H1 (cell line): ENCODE data around the gene CDH1. TPM values are rescaled to one million over a fixed set of nuclear protein-coding genes. Genes with fewer than 3 reads are reported as not detected.

Experiments
- CTCF ChIA-PET: fragments of 300-600 bp; sonication (Branson Sonifier 250); formaldehyde crosslinking; loops from one replicate; lab custom pipeline; 2021; ENCODE audit not compliant: partially characterized antibody; lab: Charles Lee
- POLR2A ChIA-PET: fragments of 300-600 bp; sonication (Branson Sonifier 250); formaldehyde crosslinking; loops from one replicate; lab custom pipeline; 2021; ENCODE audit warnings: inconsistent platforms; ENCODE audit not compliant: partially characterized antibody; lab: Charles Lee
- DNase-seq, 2 experiments: peaks; one replicate each; pipeline versions ENCODE4 v3.0.0 to v3.0.0-alpha.2; 2010 to 2022; ENCODE audit warnings: low spot score in 2 of 2, low read depth in 1 of 2, mixed read lengths in 1 of 2
- FAIRE-seq: peaks from 2 replicates; lab custom pipeline; 2011; peaks lifted over from hg19 to GRCh38; lab: Jason Lieb, UNC
- H2AFZ ChIP-seq: 2 replicates; pipeline ENCODE4 v1.8.1; 2012; ENCODE audit warnings: low read length, inconsistent platforms
- H2AK5ac ChIP-seq: 2 replicates; pipeline ENCODE4 v1.6.1; 2013; ENCODE audit warnings: low read depth, low read length
- H2BK120ac ChIP-seq: replicated peaks from 2 replicates; pipeline ENCODE3; 2013; ENCODE audit warnings: low read depth, low read length, inconsistent platforms
- H2BK12ac ChIP-seq: 2 replicates; pipeline ENCODE4 v1.6.1; 2013; ENCODE audit warnings: low read depth, low read length
- H2BK15ac ChIP-seq: 2 replicates; pipeline ENCODE4 v1.6.1; 2013; ENCODE audit warnings: low read length
- H2BK20ac ChIP-seq: 2 replicates; pipeline ENCODE4 v1.6.1; 2013; ENCODE audit warnings: low read length
- H2BK5ac ChIP-seq: 2 replicates; pipeline ENCODE4 v1.6.1; 2013; ENCODE audit warnings: low read depth, low read length
- H3K14ac ChIP-seq: 2 replicates; pipeline ENCODE4 v1.6.1; 2013; ENCODE audit warnings: inconsistent platforms; ENCODE audit not compliant: insufficient read length
- H3K18ac ChIP-seq: 2 replicates; pipeline ENCODE4 v1.6.1; 2013; ENCODE audit warnings: low read length; ENCODE audit errors: extremely low read depth
- H3K23ac ChIP-seq: 2 replicates; pipeline ENCODE4 v1.6.1; 2013; ENCODE audit warnings: inconsistent platforms; ENCODE audit not compliant: insufficient read length
- H3K23me2 ChIP-seq: 2 replicates; pipeline ENCODE4 v1.6.1; 2013; ENCODE audit warnings: low read depth, low read length
- H3K27ac ChIP-seq: 2 replicates; pipeline ENCODE4 v1.6.1; 2011; ENCODE audit warnings: low read depth, low read length, inconsistent platforms
- H3K27me3 ChIP-seq, 4 experiments: replicated peaks in 1 of 4; 1 replicate in 1 of 4; 2 replicates in 3 of 4; pipeline versions ENCODE4 v1.6.1 to v1.8.1; 2011 to 2013; ENCODE audit warnings: low read length in 3 of 4, mild to moderate bottlenecking in 3 of 4, inconsistent platforms in 2 of 4, mixed read lengths in 2 of 4, moderate library complexity in 1 of 4; ENCODE audit not compliant: control insufficient read depth in 3 of 4, insufficient read depth in 3 of 4; ENCODE audit errors: extremely low read depth in 1 of 4
- H3K36me3 ChIP-seq, 4 experiments: 2 replicates each; pipeline versions ENCODE4 v1.6.1 to v1.8.1; 2011 to 2013; ENCODE audit warnings: mild to moderate bottlenecking in 4 of 4, low read length in 3 of 4, moderate library complexity in 2 of 4, control low read depth in 1 of 4, inconsistent platforms in 1 of 4; ENCODE audit not compliant: insufficient read depth in 4 of 4, control insufficient read depth in 2 of 4
- H3K4ac ChIP-seq: replicated peaks from 2 replicates; pipeline ENCODE3; 2013; ENCODE audit warnings: low read length, low read depth, mixed read lengths, inconsistent platforms; ENCODE audit not compliant: insufficient read length
- H3K4me1 ChIP-seq, 4 experiments: replicated peaks in 1 of 4; 1 replicate in 1 of 4; 2 replicates in 3 of 4; pipeline versions ENCODE4 v1.6.1 to v1.8.1; 2011 to 2013; ENCODE audit warnings: low read length in 3 of 4, inconsistent platforms in 2 of 4, mixed read lengths in 1 of 4; ENCODE audit not compliant: insufficient read depth in 4 of 4, control insufficient read depth in 3 of 4
- H3K4me2 ChIP-seq, 2 experiments: 2 replicates each; pipeline versions ENCODE4 v1.6.1 to v1.8.1; 2011 to 2013; ENCODE audit warnings: low read depth in 2 of 2, low read length in 2 of 2, control low read depth in 1 of 2, inconsistent platforms in 1 of 2, mild to moderate bottlenecking in 1 of 2; ENCODE audit not compliant: insufficient read depth in 1 of 2
- H3K4me3 ChIP-seq, 4 experiments: fragments of 200-600, 300-600 bp in 1 of 4; sonication (generic), shearing (Covaris generic), sonication (Bioruptor Twin) in 1 of 4; 2 replicates each; pipeline versions ENCODE4 v1.5.1 to v1.8.1; 2011 to 2016; ENCODE audit warnings: low read length in 4 of 4, low read depth in 3 of 4, control low read depth in 2 of 4, inconsistent platforms in 2 of 4, mild to moderate bottlenecking in 2 of 4, mixed read lengths in 1 of 4, moderate library complexity in 1 of 4; ENCODE audit not compliant: insufficient read depth in 2 of 4; ENCODE audit errors: extremely low read depth in 1 of 4
- H3K56ac ChIP-seq: replicated peaks from 2 replicates; pipeline ENCODE3; 2013; ENCODE audit warnings: low read depth, mild to moderate bottlenecking, mixed read lengths, low read length, inconsistent platforms; ENCODE audit not compliant: insufficient read length
- H3K79me1 ChIP-seq: 2 replicates; pipeline ENCODE4 v1.6.1; 2013; ENCODE audit warnings: low read depth, low read length, control low read depth
- H3K79me2 ChIP-seq, 2 experiments: 2 replicates each; pipeline versions ENCODE4 v1.6.1 to v1.8.1; 2012 to 2013; ENCODE audit warnings: low read length in 2 of 2, mild to moderate bottlenecking in 2 of 2, inconsistent platforms in 1 of 2; ENCODE audit not compliant: insufficient read depth in 2 of 2, control insufficient read depth in 1 of 2
- H3K9ac ChIP-seq, 4 experiments: replicated peaks in 1 of 4; 1 replicate in 1 of 4; 2 replicates in 3 of 4; pipeline versions ENCODE4 v1.6.1 to v1.8.1; 2011 to 2013; ENCODE audit warnings: low read depth in 3 of 4, low read length in 3 of 4, control low read depth in 2 of 4, mild to moderate bottlenecking in 2 of 4, moderate library complexity in 2 of 4, inconsistent platforms in 1 of 4; ENCODE audit errors: extremely low read depth in 1 of 4
- H3K9me3 ChIP-seq, 2 experiments: 2 replicates each; pipeline versions ENCODE4 v1.6.1 to v1.8.1; 2012 to 2013; ENCODE audit warnings: mild to moderate bottlenecking in 2 of 2, moderate library complexity in 2 of 2, control low read depth in 1 of 2, inconsistent platforms in 1 of 2, low read depth in 1 of 2, low read length in 1 of 2, mixed read lengths in 1 of 2; ENCODE audit not compliant: insufficient read depth in 2 of 2
- H4K20me1 ChIP-seq, 2 experiments: replicated peaks in 1 of 2; 2 replicates each; pipeline versions ENCODE3 to v1.8.1; 2011 to 2013; ENCODE audit warnings: inconsistent platforms in 2 of 2, low read length in 2 of 2, mild to moderate bottlenecking in 1 of 2; ENCODE audit not compliant: insufficient read depth in 2 of 2, control insufficient read depth in 1 of 2
- H4K5ac ChIP-seq: 2 replicates; pipeline ENCODE4 v1.6.1; 2013; ENCODE audit warnings: low read length, low read depth, mixed read lengths, inconsistent platforms; ENCODE audit not compliant: insufficient read length
- H4K8ac ChIP-seq: 2 replicates; pipeline ENCODE4 v1.8.0; 2013; ENCODE audit warnings: mild to moderate bottlenecking, moderate library complexity, low read length, inconsistent platforms; ENCODE audit not compliant: insufficient read depth; ENCODE audit errors: extremely low read depth
- H4K91ac ChIP-seq: replicated peaks from 2 replicates; pipeline ENCODE3; 2013; ENCODE audit warnings: low read length, mixed read lengths, inconsistent platforms; ENCODE audit not compliant: insufficient read length
- CREB1 ChIP-seq: IDR thresholded peaks from 2 replicates; pipeline ENCODE4 v1.6.1; 2012; ENCODE audit warnings: inconsistent platforms
- JUND ChIP-seq: IDR thresholded peaks from 2 replicates; pipeline ENCODE4 v1.6.1; 2011; ENCODE audit warnings: mild to moderate bottlenecking, improper control_type of control experiment, low read length
- RFX5 ChIP-seq: IDR thresholded peaks from 2 replicates; pipeline ENCODE4 v1.6.1; 2011; ENCODE audit warnings: low read depth, low read length, improper control_type of control experiment, borderline replicate concordance
- WGBS, 2 experiments: shearing (Covaris generic) in 1 of 2; methylation state at CpG; one replicate each; pipeline versions ENCODE4 v1.1.6 to v1.1.7; 2013 to 2015; ENCODE audit warnings: low lambda C conversion rate in 2 of 2, mixed read lengths in 2 of 2, inconsistent platforms in 1 of 2, low coverage in 1 of 2, missing lambda C conversion rate in 1 of 2; ENCODE audit not compliant: insufficient replicate concordance in 2 of 2, insufficient coverage in 1 of 2, insufficient read length in 1 of 2; ENCODE audit errors: extremely low coverage in 1 of 2, missing lambda C conversion rate in 1 of 2; 5-methylcytosine and 5-hydroxymethylcytosine counted together
- polyA plus RNA-seq, 7 experiments: library from polyadenylated mRNA; depleted of rRNA in 3 of 7; stranded (reverse) in 5 of 7; unstranded in 2 of 7; fragments of >200 nt in 5 of 7; fragments of 200-250 nt in 2 of 7; gene quantifications; 1 replicate in 5 of 7; 2 replicates in 1 of 7; 4 replicates in 1 of 7; pipeline versions ENCODE4 v1.2.1 to v1.2.3, GENCODE V29; 2011 to 2013; ENCODE audit warnings: missing spikeins in 2 of 7, mixed read lengths in 2 of 7
- total RNA-seq: library from RNA; stranded (reverse); fragmentation: NEBNext Ultra II Directional; extraction: Animal tissue kit (Norgen Biotek cat#: 25700); gene quantifications from 2 replicates; pipeline ENCODE4 v1.2.1, GENCODE V29; 2021

The CDH1 gene
- total and polyA plus RNA-seq, 2 of the 8 experiments (the other 6 are each of a cell fraction or from before 2014, with no cell fraction given) = 133 to 265 TPM

DNA sequence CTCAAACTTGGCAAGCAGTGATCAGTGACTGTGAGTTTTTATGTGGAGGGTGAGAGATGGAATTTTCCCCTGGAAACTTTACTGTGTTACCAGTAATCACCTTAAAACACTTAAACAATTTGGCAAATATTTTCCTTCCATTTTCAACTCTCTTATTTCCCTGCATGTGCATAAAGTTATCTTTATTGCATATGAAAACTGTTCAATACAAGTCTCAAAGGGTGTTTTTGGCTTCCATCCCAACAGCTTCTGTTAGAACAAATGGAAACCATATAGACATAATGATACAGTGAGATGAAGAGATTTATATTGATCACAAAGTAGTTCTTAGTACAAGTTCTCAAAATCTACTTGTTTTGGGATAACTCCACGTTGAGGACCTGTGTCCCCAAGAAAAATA, 69.9 kb downstream of the CDH1 start:
- WGBS, 2 experiments = 95% methylated on average over 1 of the region's 1 CpG; no CpG with 5 or more reads in 1 of the 2 experiments
- peaks cover 0 to 6% of the 10 kb centered on the region in 2 experiments for H4K20me1 ChIP-seq
- H3K4ac ChIP-seq = no peak overlapping the region
- H3K4me3 ChIP-seq = no peak overlapping the region
- 0 out of 2 replicates have a peak overlapping the region, but pooled peaks have one; percentile 24 for H2AK5ac ChIP-seq
- H2BK120ac ChIP-seq = no peak overlapping the region
- H3K9ac ChIP-seq = no peak overlapping the region
- H3K36me3 ChIP-seq = peaks cover 25 to 59% (median 42%) of the 10 kb centered on the region in 4 experiments
- H3K23me2 ChIP-seq = no peaks in the 10 kb centered on the region
- no peak overlapping the region for H2BK5ac ChIP-seq
- CTCF ChIA-PET = interaction anchor here (0.6 to 4.6 kb wide), 9 partner anchors 10 to 317 kb away, joined by 3 to 20 read pairs (median 4); no protein-coding TSS in a partner anchor
- DNase-seq (no peak), FAIRE-seq (no peak)
- no peak overlapping the region for H4K8ac ChIP-seq
- H3K27ac ChIP-seq = no peak overlapping the region
- no peak overlapping the region for H4K91ac ChIP-seq
- peaks cover 0 to 38% of the 10 kb centered on the region in 2 experiments; a peak in 2 of 4 replicates for H3K79me2 ChIP-seq
- no peak overlapping the region for H4K5ac ChIP-seq
- H3K4me2 ChIP-seq = no peak overlapping the region
- H2BK20ac ChIP-seq = no peak overlapping the region
- no peak overlapping the region for H2BK12ac ChIP-seq
- H3K9me3 ChIP-seq = no peaks in the 10 kb centered on the region
- peaks cover 5% of the 10 kb centered on the region for H3K79me1 ChIP-seq
- POLR2A ChIA-PET = interaction anchor here (1.6 kb wide), 1 partner anchor 16 kb away, joined by 5 read pairs; no protein-coding TSS in a partner anchor
- H3K23ac ChIP-seq = no peak overlapping the region
- no peaks in the 10 kb centered on the region for H3K27me3 ChIP-seq
- H3K4me1 ChIP-seq = no peaks in the 10 kb centered on the region; a peak in 1 of 7 replicates
- H3K56ac ChIP-seq = no peak overlapping the region
- H3K14ac ChIP-seq = no peak overlapping the region
- no peak overlapping the region for H2AFZ ChIP-seq
- no peak overlapping the region for H2BK15ac ChIP-seq
- H3K18ac ChIP-seq = no peak overlapping the region
- TF ChIP-seq RFX5 = no peak
- TF ChIP-seq JUND = no peak
- TF ChIP-seq CREB1 = no peak
